Liver (tissue), 9 donors: Measurements from ENCODE around the gene PDK2. TPM values are rescaled to one million over a fixed set of nuclear protein-coding genes. Genes with fewer than 3 reads are reported as not detected.

Source experiments
- DNase-seq: peaks from one replicate; pipeline ENCODE4 v3.0.0-alpha.2; 2017; ENCODE audit warnings: low spot score
- H3K27ac ChIP-seq, 2 donors: one replicate each; pipeline ENCODE4 v1.7.0; 2013; ENCODE audit warnings: inconsistent platforms in 2 of 2, low read length in 2 of 2, control low read depth in 1 of 2, low read depth in 1 of 2, mild to moderate bottlenecking in 1 of 2
- H3K27me3 ChIP-seq, 4 donors: one replicate each; pipeline versions ENCODE4 v1.6.1 to v1.7.0; 2013; ENCODE audit warnings: low read length in 3 of 4, inconsistent platforms in 1 of 4, mild to moderate bottlenecking in 1 of 4, moderate library complexity in 1 of 4; ENCODE audit not compliant: control insufficient read depth in 4 of 4, insufficient read depth in 4 of 4
- H3K36me3 ChIP-seq, 4 donors: one replicate each; pipeline versions ENCODE4 v1.6.1 to v1.7.0; 2013; ENCODE audit warnings: low read length in 3 of 4, mild to moderate bottlenecking in 3 of 4, low read depth in 1 of 4, moderate library complexity in 1 of 4; ENCODE audit not compliant: control insufficient read depth in 4 of 4, insufficient read depth in 3 of 4
- H3K4me1 ChIP-seq, 4 donors: one replicate each; pipeline versions ENCODE4 v1.6.1 to v1.7.0; 2013; ENCODE audit warnings: low read length in 3 of 4, mild to moderate bottlenecking in 3 of 4, moderate library complexity in 1 of 4; ENCODE audit not compliant: control insufficient read depth in 4 of 4, insufficient read depth in 4 of 4
- H3K4me3 ChIP-seq, 3 donors: one replicate each; pipeline versions ENCODE4 v1.6.1 to v1.7.0; 2013; ENCODE audit warnings: low read length in 3 of 3, control low read depth in 1 of 3, low read depth in 1 of 3, mild to moderate bottlenecking in 1 of 3
- H3K9ac ChIP-seq, 2 donors: one replicate each; pipeline ENCODE4 v1.7.0; 2013; ENCODE audit warnings: low read length in 2 of 2, mild to moderate bottlenecking in 2 of 2, moderate library complexity in 2 of 2, control low read depth in 1 of 2, low read depth in 1 of 2
- H3K9me3 ChIP-seq, 4 donors: one replicate each; pipeline versions ENCODE4 v1.6.1 to v1.7.0; 2013; ENCODE audit warnings: low read length in 3 of 4; ENCODE audit not compliant: control insufficient read depth in 4 of 4
- EGR1 ChIP-seq, 2 donors: IDR thresholded peaks; 2 replicates each; pipeline ENCODE4 v1.6.1; 2016 to 2018; ENCODE audit warnings: antibody characterized with exemption in 2 of 2, low read depth in 2 of 2
- FOXA1 ChIP-seq: IDR thresholded peaks from 2 replicates; pipeline ENCODE4 v1.6.1; 2016; ENCODE audit warnings: antibody characterized with exemption
- FOXA2 ChIP-seq: IDR thresholded peaks from 2 replicates; pipeline ENCODE4 v1.6.1; 2016; ENCODE audit warnings: antibody characterized with exemption
- GABPA ChIP-seq, 2 donors: IDR thresholded peaks in 1 of 2; conservative IDR thresholded peaks in 1 of 2; 2 replicates each; pipeline ENCODE4 v1.6.1; 2016; ENCODE audit warnings: antibody characterized with exemption in 2 of 2, mild to moderate bottlenecking in 1 of 2, moderate library complexity in 1 of 2
- HNF4A ChIP-seq, 2 donors: conservative IDR thresholded peaks; 2 replicates each; pipeline ENCODE4 v1.6.1; 2016; ENCODE audit warnings: antibody characterized with exemption in 2 of 2, mild to moderate bottlenecking in 2 of 2
- HNF4G ChIP-seq: IDR thresholded peaks from 2 replicates; pipeline ENCODE4 v1.6.1; 2016; ENCODE audit warnings: antibody characterized with exemption
- NR2F2 ChIP-seq: IDR thresholded peaks from 2 replicates; pipeline ENCODE4 v1.6.1; 2016; ENCODE audit warnings: antibody characterized with exemption
- SP1 ChIP-seq: IDR thresholded peaks from 2 replicates; pipeline ENCODE4 v1.6.1; 2018; ENCODE audit warnings: antibody characterized with exemption, mild to moderate bottlenecking
- TAF1 ChIP-seq: conservative IDR thresholded peaks from 2 replicates; pipeline ENCODE4 v1.6.1; 2016; ENCODE audit warnings: antibody characterized with exemption, mild to moderate bottlenecking
- WGBS: extraction: QIAGEN DNeasy Blood & Tissue Kit; methylation state at CpG from one replicate; pipeline ENCODE4 v1.1.7; 2013; 5-methylcytosine and 5-hydroxymethylcytosine counted together
- polyA plus RNA-seq, 2 donors: library from polyadenylated mRNA; stranded (reverse) in 1 of 2; unstranded in 1 of 2; fragments of 200-250 nt in 1 of 2; fragments of >200 nt in 1 of 2; fragmentation: Nextera tagmentation in 1 of 2; extraction: Ambion mirVana in 1 of 2; gene quantifications; one replicate each; pipeline versions ENCODE4 v1.2.1 to v1.2.3, GENCODE V29; 2013 to 2015
- total RNA-seq, 2 donors: library from RNA; depleted of rRNA; stranded (reverse); fragments of >200 nt; gene quantifications; one replicate each; pipeline ENCODE4 v1.2.3, GENCODE V29; 2014
- TF ChIP-seq, protein P1 (sequence below): IDR thresholded peaks from 2 replicates; pipeline ENCODE4 v1.6.1; 2016; ENCODE audit warnings: antibody characterized with exemption
- TF ChIP-seq, protein P2 (sequence below): fragments of 150-350 bp; IDR thresholded peaks from 2 replicates; pipeline ENCODE4 v1.5.1; 2017; ENCODE audit warnings: improper control_type of control experiment, low read depth, low read length; ENCODE audit not compliant: missing input control
- TF ChIP-seq, protein P3 (sequence below): IDR thresholded peaks from 2 replicates; pipeline ENCODE4 v1.6.1; 2016; ENCODE audit warnings: antibody characterized with exemption
- TF ChIP-seq, protein P4 (sequence below): IDR thresholded peaks from 2 replicates; pipeline ENCODE4 v1.6.1; 2016; ENCODE audit warnings: antibody characterized with exemption, mild to moderate bottlenecking
- TF ChIP-seq, protein P5 (sequence below): IDR thresholded peaks from 2 replicates; pipeline ENCODE4 v1.6.1; 2016; ENCODE audit warnings: antibody characterized with exemption
- donor health status: healthy.
- donor health status: healthy.
- donor health status: healthy.
- donor health status: healthy.
- donor health status: healthy.

PDK2 gene
- total and polyA plus RNA-seq, 4 donors: 8.6 to 36.6 (median 28.5) TPM

DNA sequence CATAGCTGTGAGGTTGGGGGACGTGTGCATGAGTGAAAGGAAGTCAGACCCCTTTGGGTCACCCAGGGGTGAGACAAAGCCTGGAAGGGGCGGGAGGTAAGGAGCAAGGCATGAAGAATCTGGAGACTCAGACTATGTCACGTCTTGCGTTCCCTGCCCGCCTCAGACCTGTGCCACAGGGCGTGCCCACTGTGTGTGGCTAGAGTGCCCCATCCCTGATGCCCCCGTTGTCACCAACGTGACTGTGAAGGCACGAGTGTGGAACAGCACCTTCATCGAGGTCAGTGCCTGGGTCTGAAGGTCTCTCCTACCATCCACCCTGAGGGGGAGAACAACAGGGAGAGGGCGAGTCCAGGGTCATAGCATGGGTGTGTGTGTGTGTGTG is 15.1 kb upstream of the PDK2 start:
- H3K4me1 ChIP-seq: no peaks in the 10 kb centered on the region
- DNase-seq: no peak
- TF ChIP-seq HNF4G (no peak), NR2F2 (no peak), EGR1 (IDR thresholded peaks at IDR 0.05; ENCODE audit: low read depth in 2 of 2) (no peak), FOXA1 (no peak), GABPA (IDR thresholded peaks at IDR 0.05 in 1 of 2, conservative IDR thresholded peaks at IDR 0.05 in 1 of 2) (no peak), FOXA2 (no peak)
- TF ChIP-seq, protein P1, sequence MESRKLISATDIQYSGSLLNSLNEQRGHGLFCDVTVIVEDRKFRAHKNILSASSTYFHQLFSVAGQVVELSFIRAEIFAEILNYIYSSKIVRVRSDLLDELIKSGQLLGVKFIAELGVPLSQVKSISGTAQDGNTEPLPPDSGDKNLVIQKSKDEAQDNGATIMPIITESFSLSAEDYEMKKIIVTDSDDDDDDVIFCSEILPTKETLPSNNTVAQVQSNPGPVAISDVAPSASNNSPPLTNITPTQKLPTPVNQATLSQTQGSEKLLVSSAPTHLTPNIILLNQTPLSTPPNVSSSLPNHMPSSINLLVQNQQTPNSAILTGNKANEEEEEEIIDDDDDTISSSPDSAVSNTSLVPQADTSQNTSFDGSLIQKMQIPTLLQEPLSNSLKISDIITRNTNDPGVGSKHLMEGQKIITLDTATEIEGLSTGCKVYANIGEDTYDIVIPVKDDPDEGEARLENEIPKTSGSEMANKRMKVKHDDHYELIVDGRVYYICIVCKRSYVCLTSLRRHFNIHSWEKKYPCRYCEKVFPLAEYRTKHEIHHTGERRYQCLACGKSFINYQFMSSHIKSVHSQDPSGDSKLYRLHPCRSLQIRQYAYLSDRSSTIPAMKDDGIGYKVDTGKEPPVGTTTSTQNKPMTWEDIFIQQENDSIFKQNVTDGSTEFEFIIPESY: no peak
- TF ChIP-seq, protein P2, sequence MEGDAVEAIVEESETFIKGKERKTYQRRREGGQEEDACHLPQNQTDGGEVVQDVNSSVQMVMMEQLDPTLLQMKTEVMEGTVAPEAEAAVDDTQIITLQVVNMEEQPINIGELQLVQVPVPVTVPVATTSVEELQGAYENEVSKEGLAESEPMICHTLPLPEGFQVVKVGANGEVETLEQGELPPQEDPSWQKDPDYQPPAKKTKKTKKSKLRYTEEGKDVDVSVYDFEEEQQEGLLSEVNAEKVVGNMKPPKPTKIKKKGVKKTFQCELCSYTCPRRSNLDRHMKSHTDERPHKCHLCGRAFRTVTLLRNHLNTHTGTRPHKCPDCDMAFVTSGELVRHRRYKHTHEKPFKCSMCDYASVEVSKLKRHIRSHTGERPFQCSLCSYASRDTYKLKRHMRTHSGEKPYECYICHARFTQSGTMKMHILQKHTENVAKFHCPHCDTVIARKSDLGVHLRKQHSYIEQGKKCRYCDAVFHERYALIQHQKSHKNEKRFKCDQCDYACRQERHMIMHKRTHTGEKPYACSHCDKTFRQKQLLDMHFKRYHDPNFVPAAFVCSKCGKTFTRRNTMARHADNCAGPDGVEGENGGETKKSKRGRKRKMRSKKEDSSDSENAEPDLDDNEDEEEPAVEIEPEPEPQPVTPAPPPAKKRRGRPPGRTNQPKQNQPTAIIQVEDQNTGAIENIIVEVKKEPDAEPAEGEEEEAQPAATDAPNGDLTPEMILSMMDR: no peak
- TF ChIP-seq, protein P3, sequence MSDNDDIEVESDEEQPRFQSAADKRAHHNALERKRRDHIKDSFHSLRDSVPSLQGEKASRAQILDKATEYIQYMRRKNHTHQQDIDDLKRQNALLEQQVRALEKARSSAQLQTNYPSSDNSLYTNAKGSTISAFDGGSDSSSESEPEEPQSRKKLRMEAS: no peak
- TF ChIP-seq, protein P4, sequence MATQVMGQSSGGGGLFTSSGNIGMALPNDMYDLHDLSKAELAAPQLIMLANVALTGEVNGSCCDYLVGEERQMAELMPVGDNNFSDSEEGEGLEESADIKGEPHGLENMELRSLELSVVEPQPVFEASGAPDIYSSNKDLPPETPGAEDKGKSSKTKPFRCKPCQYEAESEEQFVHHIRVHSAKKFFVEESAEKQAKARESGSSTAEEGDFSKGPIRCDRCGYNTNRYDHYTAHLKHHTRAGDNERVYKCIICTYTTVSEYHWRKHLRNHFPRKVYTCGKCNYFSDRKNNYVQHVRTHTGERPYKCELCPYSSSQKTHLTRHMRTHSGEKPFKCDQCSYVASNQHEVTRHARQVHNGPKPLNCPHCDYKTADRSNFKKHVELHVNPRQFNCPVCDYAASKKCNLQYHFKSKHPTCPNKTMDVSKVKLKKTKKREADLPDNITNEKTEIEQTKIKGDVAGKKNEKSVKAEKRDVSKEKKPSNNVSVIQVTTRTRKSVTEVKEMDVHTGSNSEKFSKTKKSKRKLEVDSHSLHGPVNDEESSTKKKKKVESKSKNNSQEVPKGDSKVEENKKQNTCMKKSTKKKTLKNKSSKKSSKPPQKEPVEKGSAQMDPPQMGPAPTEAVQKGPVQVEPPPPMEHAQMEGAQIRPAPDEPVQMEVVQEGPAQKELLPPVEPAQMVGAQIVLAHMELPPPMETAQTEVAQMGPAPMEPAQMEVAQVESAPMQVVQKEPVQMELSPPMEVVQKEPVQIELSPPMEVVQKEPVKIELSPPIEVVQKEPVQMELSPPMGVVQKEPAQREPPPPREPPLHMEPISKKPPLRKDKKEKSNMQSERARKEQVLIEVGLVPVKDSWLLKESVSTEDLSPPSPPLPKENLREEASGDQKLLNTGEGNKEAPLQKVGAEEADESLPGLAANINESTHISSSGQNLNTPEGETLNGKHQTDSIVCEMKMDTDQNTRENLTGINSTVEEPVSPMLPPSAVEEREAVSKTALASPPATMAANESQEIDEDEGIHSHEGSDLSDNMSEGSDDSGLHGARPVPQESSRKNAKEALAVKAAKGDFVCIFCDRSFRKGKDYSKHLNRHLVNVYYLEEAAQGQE: no peak
- H3K4me3 ChIP-seq: no peak overlapping the region
- no peaks in the 10 kb centered on the region for H3K27me3 ChIP-seq
- no peak overlapping the region for H3K27ac ChIP-seq
- H3K9ac ChIP-seq: no peak overlapping the region
- H3K36me3 ChIP-seq: no peaks in the 10 kb centered on the region
- H3K9me3 ChIP-seq: no peaks in the 10 kb centered on the region
- 91% methylated on average over 11 of the region's 11 CpGs for WGBS

DNA sequence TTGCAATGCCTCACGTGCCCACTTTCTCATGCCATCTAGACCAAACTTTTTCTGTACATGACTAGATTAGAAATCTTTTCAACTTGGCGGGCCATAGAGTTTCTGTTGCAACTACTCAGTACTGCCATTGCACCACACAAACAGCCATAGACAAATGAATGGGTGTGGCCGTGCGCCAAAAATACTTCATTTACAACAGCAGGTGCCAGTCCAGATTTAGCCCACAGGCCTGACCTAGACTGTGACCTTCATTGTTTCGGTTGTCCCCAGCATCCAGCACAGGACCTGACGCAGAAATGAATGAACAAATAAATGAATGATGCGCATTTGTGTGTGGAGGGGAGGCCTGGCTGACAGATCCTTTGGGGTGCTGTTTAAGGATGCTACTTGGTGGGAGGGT is 14.3 kb upstream of the PDK2 start:
- H3K4me3 ChIP-seq: no peak overlapping the region
- no peaks in the 10 kb centered on the region for H3K27me3 ChIP-seq
- DNase-seq: no peak
- H3K9ac ChIP-seq: no peak overlapping the region
- H3K27ac ChIP-seq: no peak overlapping the region
- H3K9me3 ChIP-seq: no peaks in the 10 kb centered on the region
- no peaks in the 10 kb centered on the region for H3K36me3 ChIP-seq
- WGBS: 93% methylated on average over 7 of the region's 7 CpGs
- H3K4me1 ChIP-seq: no peaks in the 10 kb centered on the region
- no peak for TF ChIP-seq TAF1
- TF ChIP-seq FOXA2: no peak
- TF ChIP-seq SP1: no peak
- no peak for TF ChIP-seq HNF4A (conservative IDR thresholded peaks at IDR 0.05)
- TF ChIP-seq EGR1 (IDR thresholded peaks at IDR 0.05; ENCODE audit: low read depth in 2 of 2): no peak
- no peak for TF ChIP-seq GABPA (IDR thresholded peaks at IDR 0.05 in 1 of 2, conservative IDR thresholded peaks at IDR 0.05 in 1 of 2)
- TF ChIP-seq, protein P4: no peak
- TF ChIP-seq HNF4G: no peak
- TF ChIP-seq, protein P2: no peak
- TF ChIP-seq, protein P3: no peak
- TF ChIP-seq, protein P1: no peak
- TF ChIP-seq, protein P5, sequence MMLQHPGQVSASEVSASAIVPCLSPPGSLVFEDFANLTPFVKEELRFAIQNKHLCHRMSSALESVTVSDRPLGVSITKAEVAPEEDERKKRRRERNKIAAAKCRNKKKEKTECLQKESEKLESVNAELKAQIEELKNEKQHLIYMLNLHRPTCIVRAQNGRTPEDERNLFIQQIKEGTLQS: no peak
